ENCODE results near the gene PPP1R16B.

The PPP1R16B gene

GRCh38 chr20:38827770-38828281 lies 22.3 kb downstream of the PPP1R16B start:
- DNase-seq (ENCODE audit: low spot score) = no peak

GRCh38 chr20:38828514-38829295 lies 23.2 kb downstream of the PPP1R16B start:
- DNase-seq (ENCODE audit: low spot score) = no peak

GRCh38 chr20:38829296-38829875 lies 23.9 kb downstream of the PPP1R16B start:
- DNase-seq (ENCODE audit: low spot score) = no peak

- DNase-seq (ENCODE audit: low spot score) = no peak
Measured at GRCh38 chr20:38830356-38830755, 24.9 kb downstream of the PPP1R16B start.

GRCh38 chr20:38831049-38831691 lies 25.7 kb downstream of the PPP1R16B start:
- DNase-seq (ENCODE audit: low spot score) = no peak

GRCh38 chr20:38831995-38832620 lies 26.6 kb downstream of the PPP1R16B start:
- DNase-seq (ENCODE audit: low spot score) = no peak

- no peak for DNase-seq (ENCODE audit: low spot score)
Measured at GRCh38 chr20:38833154-38833856, 27.8 kb downstream of the PPP1R16B start.

GRCh38 chr20:38833857-38834164 lies 28.3 kb downstream of the PPP1R16B start:
- DNase-seq (ENCODE audit: low spot score) = no peak

GRCh38 chr20:38834868-38835267 lies 29.4 kb downstream of the PPP1R16B start:
- no peak for DNase-seq (ENCODE audit: low spot score)

GRCh38 chr20:38835792-38836191 lies 30.3 kb downstream of the PPP1R16B start:
- no peak for DNase-seq (ENCODE audit: low spot score)

GRCh38 chr20:38836991-38837390 lies 31.5 kb downstream of the PPP1R16B start:
- DNase-seq (ENCODE audit: low spot score) = no peak

- no peak for DNase-seq (ENCODE audit: low spot score)
Measured at GRCh38 chr20:38838326-38838725, 32.8 kb downstream of the PPP1R16B start.

- DNase-seq (ENCODE audit: low spot score) = no peak
Measured at GRCh38 chr20:38839563-38839962, 34.1 kb downstream of the PPP1R16B start.

- DNase-seq (ENCODE audit: low spot score) = no peak
Measured at GRCh38 chr20:38840053-38840893, 34.8 kb downstream of the PPP1R16B start.

GRCh38 chr20:38840894-38841470 lies 35.5 kb downstream of the PPP1R16B start:
- DNase-seq (ENCODE audit: low spot score) = no peak

- no peak for DNase-seq (ENCODE audit: low spot score)
Measured at GRCh38 chr20:38841570-38841969, 36.1 kb downstream of the PPP1R16B start.

GRCh38 chr20:38842026-38842425 lies 36.5 kb downstream of the PPP1R16B start:
- DNase-seq (ENCODE audit: low spot score) = no peak

GRCh38 chr20:38842558-38842981 lies 37.1 kb downstream of the PPP1R16B start:
- DNase-seq (ENCODE audit: low spot score) = no peak

GRCh38 chr20:38843346-38843745 lies 37.8 kb downstream of the PPP1R16B start:
- no peak for DNase-seq (ENCODE audit: low spot score)

GRCh38 chr20:38844963-38845362 lies 39.5 kb downstream of the PPP1R16B start:
- no peak for DNase-seq (ENCODE audit: low spot score)

GRCh38 chr20:38847840-38848239 lies 42.3 kb downstream of the PPP1R16B start:
- DNase-seq (ENCODE audit: low spot score) = no peak

Measured in AG08395 (cell line).